HG03571 (cell line): ENCODE measurements around the gene NAGA.

Experiments used
- ATAC-seq: cut with Tn5 transposase; IDR thresholded peaks from one replicate; pipeline ENCODE4 v1.9.1; 2021; ENCODE audit not compliant: unreplicated experiment

Gene NAGA

DNA sequence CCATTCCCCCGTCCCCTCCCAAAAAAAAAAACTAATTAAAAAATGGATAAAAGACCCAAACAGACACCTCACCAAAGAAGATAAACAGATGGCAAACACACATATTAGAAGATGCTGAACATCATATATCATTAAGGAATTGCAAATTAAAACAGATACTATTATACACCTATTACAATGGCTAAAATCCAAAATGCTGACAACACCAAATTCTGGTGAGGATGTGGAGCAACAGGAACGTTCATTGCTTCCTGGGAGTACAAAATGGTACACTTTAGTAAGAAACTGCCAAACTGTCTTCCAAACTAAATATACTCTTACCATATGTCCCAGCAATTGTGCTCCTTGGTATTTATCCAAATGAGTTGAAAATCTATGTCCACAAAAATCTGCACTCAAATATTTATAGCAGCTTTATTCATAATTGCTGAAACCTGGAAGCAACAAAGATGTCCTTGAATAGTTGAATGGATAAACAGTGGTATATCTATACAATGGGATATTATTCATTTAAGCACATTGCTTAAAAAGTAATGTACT is 19.9 kb downstream of the NAGA start:
- no peak for ATAC-seq

DNA sequence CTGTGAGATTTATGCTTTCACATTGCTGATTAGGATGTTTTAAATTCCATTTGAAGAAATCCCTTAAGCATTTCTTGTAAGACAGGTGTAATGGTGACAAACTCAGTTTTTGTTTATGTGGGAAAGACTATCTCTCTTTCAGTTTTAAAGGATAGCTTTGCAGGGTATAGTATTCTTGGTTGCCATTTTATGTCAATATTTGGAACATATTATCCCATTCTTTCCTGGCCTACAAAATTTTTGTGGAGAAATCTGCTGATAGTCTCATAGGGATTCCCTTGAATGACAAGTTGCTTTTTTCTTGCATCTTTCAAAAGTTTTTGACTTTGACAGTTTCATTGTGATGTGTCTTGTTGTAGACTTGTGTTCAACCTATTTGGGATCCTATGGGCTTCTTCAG is 28.8 kb downstream of the NAGA start:
- no peak for ATAC-seq

DNA sequence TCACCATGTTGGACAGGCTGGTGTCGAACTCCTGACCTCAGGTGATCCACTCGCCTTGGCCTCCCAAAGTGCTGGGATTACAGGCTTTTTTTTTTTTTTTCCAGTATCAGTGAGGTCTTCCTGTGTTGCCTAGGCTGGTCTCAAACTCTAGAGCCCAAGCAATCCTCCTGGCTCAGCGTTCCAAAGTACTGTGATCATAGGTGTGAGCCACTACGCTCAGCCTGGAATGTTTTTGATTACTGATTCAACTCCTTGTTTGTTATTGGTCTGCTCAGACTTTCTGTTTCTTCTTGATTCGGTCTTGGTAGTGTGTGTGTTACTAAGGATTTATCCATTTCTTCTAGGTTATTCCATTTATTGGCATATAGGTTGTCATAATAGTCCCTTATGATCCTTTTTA is 31.3 kb downstream of the NAGA start:
- no peak for ATAC-seq

DNA sequence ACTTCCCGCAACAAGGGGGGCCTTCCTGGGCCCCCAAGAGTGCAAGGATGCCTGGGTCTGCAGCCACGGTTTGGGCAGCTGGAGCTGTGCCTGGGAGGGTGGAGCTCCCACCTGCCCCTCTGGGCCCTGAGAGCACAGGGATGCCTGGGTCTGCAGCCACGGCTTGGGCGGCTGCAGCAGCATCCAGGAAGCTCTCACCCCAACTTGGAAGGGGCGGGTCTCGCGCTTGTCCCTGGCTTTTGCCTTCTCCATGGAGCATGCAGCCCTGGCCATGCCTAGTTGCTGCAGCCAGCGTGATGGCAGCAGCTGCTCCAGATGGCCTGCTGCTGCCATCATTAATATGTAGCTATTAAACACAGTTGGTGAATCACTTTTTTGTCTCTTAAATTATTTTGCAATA is 35.4 kb downstream of the NAGA start:
- ATAC-seq: no peak

DNA sequence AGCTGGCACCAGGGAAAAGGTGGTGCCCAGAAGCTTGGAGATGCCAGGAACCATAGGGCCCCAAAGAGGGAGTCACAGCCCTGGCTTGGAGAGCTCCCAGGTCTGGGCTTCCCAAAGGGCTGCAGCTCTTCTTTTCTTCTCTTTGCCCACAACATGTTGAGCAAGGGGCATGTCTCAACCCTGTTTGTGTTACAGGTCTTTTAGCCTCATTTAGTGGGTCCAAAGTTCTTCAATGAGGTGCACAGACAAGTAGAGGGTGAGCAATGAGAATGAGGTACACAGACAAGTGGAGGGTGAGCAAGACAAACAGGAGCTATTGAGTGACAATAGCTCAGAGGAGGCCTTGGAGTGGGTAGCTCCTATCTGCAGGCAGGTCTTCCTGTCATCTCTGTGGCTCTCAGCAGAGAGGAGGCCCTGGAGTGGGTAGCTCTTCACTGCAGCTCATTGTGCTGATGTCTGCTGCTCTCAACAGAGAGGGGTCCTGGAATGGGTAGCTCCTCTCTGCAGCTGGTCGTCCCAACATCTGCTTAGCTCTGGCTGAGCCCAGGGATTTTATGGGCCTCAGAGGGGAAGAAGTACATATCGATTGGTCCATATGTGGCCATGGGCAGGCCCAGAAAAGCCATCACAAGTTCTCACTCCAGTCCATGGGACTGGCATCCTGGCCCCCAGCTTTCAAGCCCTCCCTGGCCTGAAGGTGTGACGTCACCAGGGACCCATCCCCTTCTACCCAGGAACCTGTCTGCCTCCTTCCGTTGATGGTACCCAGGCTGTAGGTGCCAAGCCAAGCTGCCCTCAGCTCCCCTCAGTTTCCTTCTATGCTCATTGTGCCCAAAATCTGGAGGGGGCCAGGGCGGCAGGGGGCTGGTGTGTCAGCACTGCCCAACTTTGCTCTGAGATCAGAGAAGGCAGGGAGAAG is 37.1 kb downstream of the NAGA start:
- ATAC-seq: no peak

DNA sequence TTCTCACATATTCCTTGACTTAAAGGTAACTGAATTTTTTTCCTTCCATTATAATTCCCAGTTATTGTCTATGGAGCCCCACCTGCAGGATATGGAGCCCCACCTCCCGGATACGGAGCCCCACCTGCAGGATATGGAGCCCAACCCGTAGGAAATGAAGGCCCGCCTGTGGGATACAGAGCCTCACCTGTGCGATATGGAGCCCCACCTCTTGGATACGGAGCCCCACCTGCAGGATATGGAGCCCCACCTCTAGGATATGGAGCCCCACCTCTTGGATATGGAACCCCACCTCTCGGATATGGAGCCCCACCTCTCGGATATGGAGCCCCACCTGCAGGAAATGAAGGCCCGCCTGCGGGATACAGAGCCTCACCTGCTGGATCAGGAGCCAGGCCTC is 43.9 kb downstream of the NAGA start:
- ATAC-seq: no peak

DNA sequence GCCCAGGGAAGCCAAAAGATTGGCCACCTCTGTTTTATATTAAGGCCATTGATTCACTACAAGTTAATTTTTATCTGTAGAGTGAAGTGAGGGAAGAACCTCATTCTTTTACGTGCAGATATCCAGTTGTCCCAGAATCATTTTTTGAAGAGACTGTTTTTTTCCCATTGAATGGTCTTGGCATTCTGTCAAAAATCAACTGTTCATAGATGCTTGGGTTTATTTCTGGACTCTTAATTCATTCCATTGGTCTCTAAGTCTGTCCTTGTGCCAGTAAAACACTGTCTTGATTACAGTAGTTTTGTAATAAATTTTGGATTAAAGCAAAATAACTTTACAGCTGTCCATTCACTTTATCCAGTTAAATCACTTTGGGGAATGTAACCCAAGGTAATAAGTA is 45.2 kb downstream of the NAGA start:
- no peak for ATAC-seq

DNA sequence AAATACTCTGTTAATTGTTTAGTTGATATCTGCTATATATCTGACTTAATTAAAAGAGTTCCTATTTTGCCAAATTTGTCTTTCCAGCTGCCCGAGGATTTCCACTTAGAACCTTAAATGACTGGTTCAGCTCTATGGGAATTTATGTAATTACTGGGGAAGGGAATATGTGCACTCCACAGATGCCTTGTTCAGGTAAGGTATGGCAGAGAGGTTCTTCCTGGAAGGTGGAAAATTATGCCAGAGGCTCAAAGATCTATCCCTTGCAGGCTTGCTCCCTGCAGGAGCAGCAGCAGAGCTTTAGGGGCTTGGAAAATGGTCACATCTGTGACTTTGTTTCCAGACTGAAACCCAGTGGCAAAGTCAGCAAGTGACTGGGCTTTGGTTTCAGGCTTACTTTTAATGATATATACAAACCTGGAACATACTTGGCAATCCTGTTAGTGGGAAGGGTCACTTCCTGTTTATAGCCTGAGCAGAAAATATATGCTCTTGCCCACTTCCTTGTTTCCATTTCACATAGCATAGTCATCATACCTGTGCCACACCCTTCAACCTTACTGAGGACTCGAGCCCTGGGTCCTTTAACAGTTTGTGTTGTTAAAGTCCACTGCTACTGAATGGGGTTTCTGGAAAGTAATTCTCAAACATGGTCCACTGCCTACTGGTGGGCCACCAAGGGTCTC is 48.3 kb downstream of the NAGA start:
- no peak for ATAC-seq

DNA sequence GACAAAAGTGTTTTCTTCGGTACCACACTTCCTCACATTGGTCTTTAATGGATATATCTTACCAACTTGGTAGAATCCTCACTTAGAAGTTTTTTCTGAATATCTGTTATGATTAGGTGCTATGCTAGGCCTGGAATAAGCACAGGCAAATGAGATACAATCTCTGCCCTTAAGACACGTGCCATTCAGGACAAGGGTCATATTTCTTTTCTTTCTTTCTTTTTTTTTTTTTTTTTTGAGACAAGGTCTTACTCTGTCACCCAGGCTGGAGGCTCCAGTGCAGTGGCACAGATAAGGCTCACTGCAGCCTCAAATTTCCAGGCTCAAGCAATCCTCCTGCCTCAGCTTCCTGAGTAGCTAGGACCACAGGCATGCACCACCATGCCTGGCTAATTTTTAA is 49.0 kb downstream of the NAGA start:
- ATAC-seq: no peak

DNA sequence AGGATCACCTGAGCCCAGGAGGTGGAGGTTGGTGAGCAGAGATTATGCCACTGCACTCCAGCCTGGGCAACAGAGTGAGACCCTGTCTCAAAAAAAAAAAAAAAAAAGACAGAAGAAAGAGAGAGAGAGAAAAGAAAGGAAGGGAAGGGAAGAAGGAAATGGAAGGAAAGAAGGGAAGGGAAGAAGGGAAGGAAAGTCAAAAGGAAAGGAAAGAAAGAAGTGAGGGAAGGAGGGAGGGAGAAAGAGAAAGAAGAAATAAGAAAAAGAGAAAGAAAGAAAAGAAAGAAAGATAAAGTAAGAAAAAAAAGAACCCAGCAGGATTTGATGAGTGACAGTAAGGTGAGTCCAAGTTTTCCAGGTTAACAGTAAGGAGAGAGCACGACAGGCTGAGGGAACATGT is 52.4 kb downstream of the NAGA start:
- ATAC-seq: no peak

- ATAC-seq: no peak
Measured at GRCh38 chr22:42016111-42016510, 54.5 kb downstream of the NAGA start.

- no peak for ATAC-seq
Measured at GRCh38 chr22:42013385-42013784, 57.2 kb downstream of the NAGA start.

- no peak for ATAC-seq
Measured at GRCh38 chr22:42010778-42011177, 59.8 kb downstream of the NAGA start.
